GM08714 (cell line): ENCODE measurements around the gene CSMD2.

Source experiments
- H3K4me3 ChIP-seq: fragments of 200-500 bp; sonication (Bioruptor generic); 2 replicates; pipeline ENCODE4 v1.5.1; 2014; ENCODE audit warnings: mild to moderate bottlenecking, low read length, inconsistent platforms
- ZNF274 ChIP-seq: IDR thresholded peaks from 2 replicates; pipeline ENCODE4 v1.6.1; 2012; ENCODE audit warnings: mild to moderate bottlenecking, low read depth, low read length

Gene CSMD2

GRCh38 chr1:33727310-33727709, 437.7 kb downstream of the CSMD2 start:
- H3K4me3 ChIP-seq = no peak overlapping the region
- no peak for TF ChIP-seq ZNF274

- H3K4me3 ChIP-seq = no peak overlapping the region
- no peak for TF ChIP-seq ZNF274
Observed at GRCh38 chr1:33726274-33726804, 438.7 kb downstream of the CSMD2 start.

- no peak for TF ChIP-seq ZNF274
- no peak overlapping the region for H3K4me3 ChIP-seq
Observed at GRCh38 chr1:33725556-33726160, 439.4 kb downstream of the CSMD2 start.

- H3K4me3 ChIP-seq = no peak overlapping the region
- TF ChIP-seq ZNF274 = no peak
Observed at GRCh38 chr1:33725037-33725436, 440.0 kb downstream of the CSMD2 start.

GRCh38 chr1:33724348-33724747, 440.7 kb downstream of the CSMD2 start:
- TF ChIP-seq ZNF274 = no peak
- H3K4me3 ChIP-seq = no peak overlapping the region

GRCh38 chr1:33723251-33723650, 441.8 kb downstream of the CSMD2 start:
- TF ChIP-seq ZNF274 = no peak

GRCh38 chr1:33721301-33721815, 443.7 kb downstream of the CSMD2 start:
- no peak for TF ChIP-seq ZNF274
- no peak overlapping the region for H3K4me3 ChIP-seq

More at GRCh38 chr1:33723251-33723650, 441.8 kb downstream of the CSMD2 start:
- H3K4me3 ChIP-seq = no peak overlapping the region

GRCh38 chr1:33719771-33720670, 445.0 kb downstream of the CSMD2 start:
- H3K4me3 ChIP-seq = no peak overlapping the region
- no peak for TF ChIP-seq ZNF274

- no peak for TF ChIP-seq ZNF274
- H3K4me3 ChIP-seq = no peak overlapping the region
Observed at GRCh38 chr1:33719326-33719725, 445.7 kb downstream of the CSMD2 start.

GRCh38 chr1:33718186-33718585, 446.8 kb downstream of the CSMD2 start:
- no peak for TF ChIP-seq ZNF274
- no peak overlapping the region for H3K4me3 ChIP-seq

GRCh38 chr1:33716976-33717688, 447.9 kb downstream of the CSMD2 start:
- TF ChIP-seq ZNF274 = no peak
- no peak overlapping the region for H3K4me3 ChIP-seq

GRCh38 chr1:33715195-33715811, 449.7 kb downstream of the CSMD2 start:
- H3K4me3 ChIP-seq = no peak overlapping the region
- no peak for TF ChIP-seq ZNF274

- TF ChIP-seq ZNF274 = no peak
- no peak overlapping the region for H3K4me3 ChIP-seq
Observed at GRCh38 chr1:33714421-33714820, 450.6 kb downstream of the CSMD2 start.
